OCI-LY1 (cell line): Measurements from ENCODE around the gene CTNNBL1.

Source experiments
- H2AFZ ChIP-seq: fragments of 200-600 bp; sonication (generic), shearing (Covaris generic); 2 replicates; pipeline ENCODE4 v1.6.0; 2014; ENCODE audit warnings: antibody characterized with exemption, mild to moderate bottlenecking, low read length
- H3F3A ChIP-seq: fragments of 200-600 bp; sonication (generic), shearing (Covaris generic); 2 replicates; pipeline ENCODE4 v1.6.0; 2014; ENCODE audit warnings: mild to moderate bottlenecking, antibody characterized with exemption, low read length, moderate library complexity; ENCODE audit not compliant: insufficient read depth
- H3K27ac ChIP-seq: fragments of 200-600 bp; sonication (generic); 2 replicates; pipeline ENCODE4 v1.5.1; 2014; ENCODE audit warnings: low read length, mixed run types, mild to moderate bottlenecking, low read depth; ENCODE audit not compliant: poor library complexity, severe bottlenecking
- H3K27me3 ChIP-seq: fragments of 200-600 bp; sonication (generic); 2 replicates; pipeline ENCODE4 v1.6.0; 2014; ENCODE audit warnings: antibody characterized with exemption, mild to moderate bottlenecking, low read length, moderate library complexity; ENCODE audit not compliant: insufficient read depth
- H3K36me3 ChIP-seq: fragments of 200-600 bp; sonication (generic); 2 replicates; pipeline ENCODE4 v1.6.1; 2014; ENCODE audit warnings: mild to moderate bottlenecking, antibody characterized with exemption, low read length, moderate library complexity, mixed read lengths; ENCODE audit not compliant: insufficient read depth
- H3K4me1 ChIP-seq: fragments of 200-600 bp; sonication (generic); 2 replicates; pipeline ENCODE4 v1.5.1; 2014; ENCODE audit warnings: mild to moderate bottlenecking, low read length, moderate library complexity; ENCODE audit not compliant: insufficient read depth, severe bottlenecking
- H3K4me2 ChIP-seq: fragments of 200-600 bp; sonication (generic), shearing (Covaris generic); 2 replicates; pipeline ENCODE4 v1.6.1; 2014; ENCODE audit warnings: low read length
- H3K4me3 ChIP-seq: fragments of 200-600 bp; sonication (generic); 2 replicates; pipeline ENCODE4 v1.5.1; 2014; ENCODE audit warnings: low read length, low read depth, mild to moderate bottlenecking, mixed read lengths; ENCODE audit not compliant: poor library complexity, severe bottlenecking
- H3K79me2 ChIP-seq: fragments of 200-600 bp; shearing (Covaris generic); 2 replicates; pipeline ENCODE4 v1.6.1; 2016; ENCODE audit warnings: mixed run types, low read length, mixed read lengths; ENCODE audit not compliant: insufficient read depth
- H3K9ac ChIP-seq: fragments of 200-600 bp; sonication (generic), shearing (Covaris generic); 2 replicates; pipeline ENCODE4 v1.6.1; 2014; ENCODE audit warnings: mild to moderate bottlenecking, low read length, mixed read lengths
- H3K9me2 ChIP-seq: fragments of 200-600 bp; sonication (generic), shearing (Covaris generic); 2 replicates; pipeline ENCODE4 v1.6.1; 2014; ENCODE audit warnings: low read depth, mild to moderate bottlenecking, low read length, mixed read lengths
- H3K9me3 ChIP-seq: fragments of 200-600 bp; shearing (Covaris generic); 2 replicates; pipeline ENCODE4 v1.6.1; 2014; ENCODE audit warnings: low read length, mixed read lengths
- H4K20me1 ChIP-seq: fragments of 200-600 bp; sonication (generic), shearing (Covaris generic); 2 replicates; pipeline ENCODE4 v1.6.0; 2016; ENCODE audit warnings: mild to moderate bottlenecking, low read length; ENCODE audit not compliant: insufficient read depth
- CTCF ChIP-seq: fragments of 200-600 bp; sonication (generic), shearing (Covaris generic); IDR thresholded peaks from 2 replicates; pipeline ENCODE4 v1.5.1; 2017; ENCODE audit warnings: mild to moderate bottlenecking, antibody characterized with exemption, low read length, moderate library complexity, mixed read lengths
- EZH2 ChIP-seq: fragments of 200-600 bp; sonication (generic), shearing (Covaris generic); IDR thresholded peaks from 2 replicates; pipeline ENCODE4 v1.8.0; 2017; ENCODE audit warnings: borderline replicate concordance, mixed run types, mild to moderate bottlenecking, antibody characterized with exemption, low read length, moderate library complexity, mixed read lengths

CTNNBL1 gene

GRCh38 chr20:37695684-37696342 lies 2.0 kb downstream of the CTNNBL1 start:
- no peak for TF ChIP-seq CTCF
- no peak for TF ChIP-seq EZH2
- Histone ChIP-seq H3K27ac (no peak overlapping the region), H2AFZ (no peak overlapping the region), H4K20me1 (no peaks in the 10 kb centered on the region), H3K9me3 (no peaks in the 10 kb centered on the region), H3K4me1 (peaks cover 33% of the 10 kb centered on the region), H3K4me3 (no peak overlapping the region), H3K79me2 (peaks cover 25% of the 10 kb centered on the region), H3K27me3 (no peaks in the 10 kb centered on the region), H3K36me3 (peaks cover 8% of the 10 kb centered on the region; the same call in 1 of the 2 replicates), H3K9me2 (no peaks in the 10 kb centered on the region), H3K4me2 (peak overlapping the region; percentile 21; the same call in 1 of the 2 replicates), H3K9ac (no peak overlapping the region; the same call in 1 of the 2 replicates), H3F3A (no peaks in the 10 kb centered on the region)

GRCh38 chr20:37697314-37697713 lies 3.5 kb downstream of the CTNNBL1 start:
- H3F3A ChIP-seq = no peaks in the 10 kb centered on the region
- no peak overlapping the region for H3K27ac ChIP-seq
- TF ChIP-seq CTCF (no peak), EZH2 (no peak)
- H2AFZ ChIP-seq = no peak overlapping the region
- no peaks in the 10 kb centered on the region for H3K9me3 ChIP-seq
- H3K4me2 ChIP-seq = no peak overlapping the region
- H4K20me1 ChIP-seq = no peaks in the 10 kb centered on the region
- no peak overlapping the region for H3K9ac ChIP-seq
- H3K79me2 ChIP-seq = peaks cover 29% of the 10 kb centered on the region
- no peaks in the 10 kb centered on the region for H3K9me2 ChIP-seq
- no peak overlapping the region for H3K4me3 ChIP-seq
- peaks cover 8% of the 10 kb centered on the region; the same call in 1 of the 2 replicates for H3K36me3 ChIP-seq
- H3K27me3 ChIP-seq = no peaks in the 10 kb centered on the region
- peaks cover 35% of the 10 kb centered on the region for H3K4me1 ChIP-seq

- no peak overlapping the region for H3K4me3 ChIP-seq
- H3K36me3 ChIP-seq = peaks cover 8% of the 10 kb centered on the region; the same call in 1 of the 2 replicates
- H3K4me2 ChIP-seq = no peak overlapping the region
- TF ChIP-seq EZH2 (no peak), CTCF (no peak)
- H3F3A ChIP-seq = no peaks in the 10 kb centered on the region
- no peak overlapping the region for H2AFZ ChIP-seq
- no peaks in the 10 kb centered on the region for H4K20me1 ChIP-seq
- peaks cover 39% of the 10 kb centered on the region for H3K79me2 ChIP-seq
- no peaks in the 10 kb centered on the region for H3K27me3 ChIP-seq
- peaks cover 45% of the 10 kb centered on the region for H3K4me1 ChIP-seq
- no peaks in the 10 kb centered on the region for H3K9me3 ChIP-seq
- H3K27ac ChIP-seq = no peak overlapping the region
- H3K9me2 ChIP-seq = no peaks in the 10 kb centered on the region
- no peak overlapping the region for H3K9ac ChIP-seq
Observed at GRCh38 chr20:37699202-37699601, 5.4 kb downstream of the CTNNBL1 start.
